ENCODE measurements around the gene FOXL1.

The FOXL1 gene

GRCh38 chr16:86573215-86573614 lies 5.1 kb upstream of the FOXL1 start:
- TF ChIP-seq EP300 (IDR thresholded peaks at IDR 0.05; ENCODE audit: borderline replicate concordance) (no peak), TEAD4 (IDR thresholded peaks at IDR 0.05) (no peak), CEBPB (IDR thresholded peaks at IDR 0.05) (no peak), TAF1 (IDR thresholded peaks at IDR 0.05; ENCODE audit: low read depth) (no peak), ZBTB7A (IDR thresholded peaks at IDR 0.05; ENCODE audit: low read depth) (no peak), NFIC (IDR thresholded peaks at IDR 0.05) (no peak), TCF12 (IDR thresholded peaks at IDR 0.05; ENCODE audit: low read depth) (no peak), FOXM1 (IDR thresholded peaks at IDR 0.05; ENCODE audit: borderline replicate concordance, low read depth) (no peak), RAD21 (IDR thresholded peaks at IDR 0.05; ENCODE audit: low read depth) (no peak)
- TF ChIP-seq, protein P1, sequence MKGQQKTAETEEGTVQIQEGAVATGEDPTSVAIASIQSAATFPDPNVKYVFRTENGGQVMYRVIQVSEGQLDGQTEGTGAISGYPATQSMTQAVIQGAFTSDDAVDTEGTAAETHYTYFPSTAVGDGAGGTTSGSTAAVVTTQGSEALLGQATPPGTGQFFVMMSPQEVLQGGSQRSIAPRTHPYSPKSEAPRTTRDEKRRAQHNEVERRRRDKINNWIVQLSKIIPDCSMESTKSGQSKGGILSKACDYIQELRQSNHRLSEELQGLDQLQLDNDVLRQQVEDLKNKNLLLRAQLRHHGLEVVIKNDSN (IDR thresholded peaks at IDR 0.05): no peak

GRCh38 chr16:86573646-86574508 lies 4.5 kb upstream of the FOXL1 start:
- TF ChIP-seq TAF1 (IDR thresholded peaks at IDR 0.05; ENCODE audit: low read depth): no peak
- TF ChIP-seq TEAD4 (IDR thresholded peaks at IDR 0.05): no peak
- no peak for TF ChIP-seq NFIC (IDR thresholded peaks at IDR 0.05)
- TF ChIP-seq ZBTB7A (IDR thresholded peaks at IDR 0.05; ENCODE audit: low read depth): no peak
- TF ChIP-seq, protein P1 (IDR thresholded peaks at IDR 0.05): no peak
- TF ChIP-seq TCF12 (IDR thresholded peaks at IDR 0.05; ENCODE audit: low read depth): no peak

DNA sequence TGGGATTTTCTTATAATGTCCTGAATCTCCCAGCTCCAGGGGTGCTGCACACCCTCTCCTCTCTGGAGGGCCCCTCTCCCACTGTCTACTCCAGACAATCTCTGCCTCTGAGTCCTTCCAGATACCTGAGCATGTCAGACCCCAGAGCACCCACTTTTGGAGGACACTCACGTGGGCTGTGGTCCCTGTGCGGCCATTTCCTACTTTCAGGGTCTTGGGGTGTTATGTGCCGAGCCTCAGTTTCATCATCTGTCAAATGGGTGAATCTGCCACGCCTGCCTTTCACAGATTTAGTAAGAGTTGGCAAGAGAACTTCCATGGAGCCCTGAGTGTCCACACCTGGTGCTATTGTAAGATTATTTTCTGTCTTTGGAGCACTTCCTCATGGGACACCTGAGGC lies 3.7 kb upstream of the FOXL1 start:
- TF ChIP-seq FOXM1 (IDR thresholded peaks at IDR 0.05; ENCODE audit: borderline replicate concordance, low read depth): no peak
- no peak for TF ChIP-seq CEBPB (IDR thresholded peaks at IDR 0.05)
- TF ChIP-seq CREB1 (IDR thresholded peaks at IDR 0.05; ENCODE audit: low read depth): no peak

DNA sequence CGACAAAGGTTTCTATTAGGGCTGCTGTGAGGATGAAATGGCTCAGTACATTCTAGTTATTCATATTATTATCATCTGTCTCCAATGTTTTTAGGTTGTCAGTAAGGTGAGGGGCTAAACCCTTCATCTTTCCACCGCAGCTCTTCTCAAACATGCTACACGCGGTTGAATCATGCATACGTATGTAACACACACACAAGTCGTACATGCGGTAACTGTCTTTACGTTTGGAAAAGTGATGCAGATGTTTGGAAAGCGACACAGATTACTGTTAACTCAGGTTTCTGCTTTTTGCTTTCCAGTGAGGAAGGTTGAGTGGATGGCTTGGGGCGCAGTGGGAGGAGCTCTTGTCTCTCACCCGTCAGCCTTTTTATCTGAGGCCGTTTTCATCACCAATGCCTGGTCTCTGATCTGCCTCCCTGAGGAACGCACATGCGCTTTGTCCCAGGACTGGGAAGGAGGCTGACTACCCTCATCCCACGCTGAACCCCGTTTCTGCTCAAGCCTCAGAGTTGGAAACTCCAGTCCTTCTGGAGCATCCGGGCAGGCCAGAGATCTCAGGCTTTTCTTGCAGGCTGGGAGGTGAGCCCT lies 3.2 kb upstream of the FOXL1 start:
- TF ChIP-seq, protein P1 (IDR thresholded peaks at IDR 0.05): no peak
- TF ChIP-seq REST (IDR thresholded peaks at IDR 0.05; ENCODE audit: low read depth) (no peak), YY1 (IDR thresholded peaks at IDR 0.05; ENCODE audit: low read depth) (no peak), CEBPB (IDR thresholded peaks at IDR 0.05) (no peak), TAF1 (IDR thresholded peaks at IDR 0.05; ENCODE audit: low read depth) (no peak), TEAD4 (IDR thresholded peaks at IDR 0.05) (no peak), FOXM1 (IDR thresholded peaks at IDR 0.05; ENCODE audit: borderline replicate concordance, low read depth) (no peak), EP300 (IDR thresholded peaks at IDR 0.05; ENCODE audit: borderline replicate concordance) (no peak), NFIC (IDR thresholded peaks at IDR 0.05) (no peak), ZBTB7A (IDR thresholded peaks at IDR 0.05; ENCODE audit: low read depth) (no peak), RAD21 (IDR thresholded peaks at IDR 0.05; ENCODE audit: low read depth) (no peak), CREB1 (IDR thresholded peaks at IDR 0.05; ENCODE audit: low read depth) (no peak), EGR1 (IDR thresholded peaks at IDR 0.05) (no peak), TCF12 (IDR thresholded peaks at IDR 0.05; ENCODE audit: low read depth) (no peak)
- TF ChIP-seq, protein P2, sequence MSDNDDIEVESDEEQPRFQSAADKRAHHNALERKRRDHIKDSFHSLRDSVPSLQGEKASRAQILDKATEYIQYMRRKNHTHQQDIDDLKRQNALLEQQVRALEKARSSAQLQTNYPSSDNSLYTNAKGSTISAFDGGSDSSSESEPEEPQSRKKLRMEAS (IDR thresholded peaks at IDR 0.05): no peak

GRCh38 chr16:86575754-86576557 lies 2.4 kb upstream of the FOXL1 start:
- TF ChIP-seq RAD21 (IDR thresholded peaks at IDR 0.05; ENCODE audit: low read depth) (peak; percentile 20; the same call in 1 of the 2 replicates), TEAD4 (IDR thresholded peaks at IDR 0.05) (no peak)

DNA sequence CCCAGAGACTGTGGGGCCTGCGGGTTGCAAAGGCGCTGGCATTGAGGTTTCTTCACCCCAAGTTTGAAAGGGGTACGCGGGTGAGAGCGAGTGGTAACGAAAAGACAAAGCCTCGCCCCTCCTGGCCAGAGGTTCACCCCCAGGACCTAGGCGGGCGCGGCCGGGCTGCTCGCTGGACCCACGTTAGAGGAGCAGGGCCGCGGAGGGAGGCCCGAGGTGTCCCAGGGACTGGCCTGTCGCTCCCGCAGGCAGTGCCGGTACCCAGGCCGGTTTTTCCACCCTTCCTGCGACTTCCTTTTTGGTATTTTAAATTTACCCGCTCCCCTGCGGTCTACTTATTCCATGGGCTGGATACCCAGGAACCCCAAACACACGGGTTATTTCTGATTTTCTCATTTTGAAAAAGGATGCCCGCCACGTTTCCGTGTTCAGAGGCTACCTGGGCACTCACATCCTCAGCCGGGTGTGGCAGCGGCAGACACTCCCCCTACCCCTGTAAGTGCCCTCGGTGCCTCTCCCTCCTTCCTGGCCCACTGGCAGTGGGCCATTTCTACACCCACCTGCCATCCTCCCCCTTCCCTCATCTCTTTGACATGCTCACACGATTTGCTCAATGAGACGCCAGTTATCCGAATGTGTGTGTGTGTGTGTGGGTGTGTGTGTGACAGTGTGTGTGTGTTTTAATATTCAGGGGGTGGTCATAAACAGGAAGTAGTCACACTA lies 1.6 kb upstream of the FOXL1 start:
- TF ChIP-seq, protein P2 (IDR thresholded peaks at IDR 0.05): no peak
- TF ChIP-seq REST (IDR thresholded peaks at IDR 0.05; ENCODE audit: low read depth) (no peak), ZBTB7A (IDR thresholded peaks at IDR 0.05; ENCODE audit: low read depth) (no peak), CEBPB (IDR thresholded peaks at IDR 0.05) (no peak), EGR1 (IDR thresholded peaks at IDR 0.05) (no peak), TAF1 (IDR thresholded peaks at IDR 0.05; ENCODE audit: low read depth) (no peak), YY1 (IDR thresholded peaks at IDR 0.05; ENCODE audit: low read depth) (no peak), NFIC (IDR thresholded peaks at IDR 0.05) (no peak), EP300 (IDR thresholded peaks at IDR 0.05; ENCODE audit: borderline replicate concordance) (no peak), RAD21 (IDR thresholded peaks at IDR 0.05; ENCODE audit: low read depth) (no peak), CREB1 (IDR thresholded peaks at IDR 0.05; ENCODE audit: low read depth) (no peak)
- TF ChIP-seq, protein P1 (IDR thresholded peaks at IDR 0.05): no peak
